ENCODE results near the gene OCA2.
"Not testable (repeated sequence)": the region's sequence is repeated elsewhere in the genome, so short reads cannot be mapped to it uniquely, and the experiment has no call there.

OCA2 gene

GRCh38 chr15:28098766-28099554 is at the start of gene OCA2:
Gene OCA2, minus strand, starts transcription at chr15:28099315. Its CDS starts 17,441 bp downstream, at chr15:28081874.
- Histone ChIP-seq H3F3A (ENCODE audit: insufficient read depth) (no peaks in the 10 kb centered on the region), H3K4me2 (ENCODE audit: low read depth, low read length, poor library complexity, severe bottlenecking) (no peak within 1 kb of the TSS), H4K20me1 (ENCODE audit: low read depth, low read length) (no peaks in the 10 kb centered on the region), H2AFZ (ENCODE audit: low read depth, low read length, severe bottlenecking) (no peak within 1 kb of the TSS), H3K9me3 (ENCODE audit: insufficient read depth, low read length) (no peaks in the 10 kb centered on the region), H3K27ac (ENCODE audit: low read depth, low read length) (no peak within 1 kb of the TSS), H3K4me3 (ENCODE audit: insufficient read depth, low read length, poor library complexity, severe bottlenecking) (no peak within 1 kb of the TSS), H3K36me3 (ENCODE audit: low read length) (no peaks in the 10 kb centered on the region), H3K79me2 (ENCODE audit: insufficient read depth, low read length) (no peaks in the 10 kb centered on the region), H3K9me2 (replicated peaks; ENCODE audit: insufficient read depth, low read length) (no peaks in the 10 kb centered on the region), H3K27me3 (ENCODE audit: low read length) (no peaks in the 10 kb centered on the region), H3K9ac (ENCODE audit: low read length) (no peak within 1 kb of the TSS)
- TF ChIP-seq EZH2phosphoT487 (conservative IDR thresholded peaks at IDR 0.05; ENCODE audit: low read length) (no peak), CTCF (IDR thresholded peaks at IDR 0.05; ENCODE audit: insufficient read depth, low read length, poor library complexity, severe bottlenecking) (no peak)

GRCh38 chr15:28147801-28148200 is 48.7 kb upstream of the OCA2 start:
- no peak overlapping the region for H3K4me2 ChIP-seq (ENCODE audit: low read depth, low read length, poor library complexity, severe bottlenecking)
- no peaks in the 10 kb centered on the region for H3K9me3 ChIP-seq (ENCODE audit: insufficient read depth, low read length)
- H3F3A ChIP-seq (ENCODE audit: insufficient read depth), result no peaks in the 10 kb centered on the region
- no peak overlapping the region for H2AFZ ChIP-seq (ENCODE audit: low read depth, low read length, severe bottlenecking)
- H3K4me3 ChIP-seq (ENCODE audit: insufficient read depth, low read length, poor library complexity, severe bottlenecking), result no peak overlapping the region
- H4K20me1 ChIP-seq (ENCODE audit: low read depth, low read length), result no peaks in the 10 kb centered on the region
- TF ChIP-seq EZH2phosphoT487 (conservative IDR thresholded peaks at IDR 0.05; ENCODE audit: low read length) (no peak), CTCF (IDR thresholded peaks at IDR 0.05; ENCODE audit: insufficient read depth, low read length, poor library complexity, severe bottlenecking) (no peak)
- H3K79me2 ChIP-seq (ENCODE audit: insufficient read depth, low read length), result peaks cover 13% of the 10 kb centered on the region
- no peak overlapping the region for H3K9ac ChIP-seq (ENCODE audit: low read length)
- no peaks in the 10 kb centered on the region for H3K9me2 ChIP-seq (replicated peaks; ENCODE audit: insufficient read depth, low read length)
- no peak overlapping the region for H3K27ac ChIP-seq (ENCODE audit: low read depth, low read length)
- H3K27me3 ChIP-seq (ENCODE audit: low read length), result no peaks in the 10 kb centered on the region
- no peaks in the 10 kb centered on the region for H3K36me3 ChIP-seq (ENCODE audit: low read length)

GRCh38 chr15:28145419-28145818 is 46.3 kb upstream of the OCA2 start:
- H3K27me3 ChIP-seq (ENCODE audit: low read length); H3K9ac ChIP-seq (ENCODE audit: low read length); H4K20me1 ChIP-seq (ENCODE audit: low read depth, low read length); H3K9me2 ChIP-seq (replicated peaks; ENCODE audit: insufficient read depth, low read length); H2AFZ ChIP-seq (ENCODE audit: low read depth, low read length, severe bottlenecking); H3K27ac ChIP-seq (ENCODE audit: low read depth, low read length); H3K4me3 ChIP-seq (ENCODE audit: insufficient read depth, low read length, poor library complexity, severe bottlenecking); H3K36me3 ChIP-seq (ENCODE audit: low read length); H3F3A ChIP-seq (ENCODE audit: insufficient read depth); H3K4me2 ChIP-seq (ENCODE audit: low read depth, low read length, poor library complexity, severe bottlenecking); H3K9me3 ChIP-seq (ENCODE audit: insufficient read depth, low read length): not testable (repeated sequence)
- H3K79me2 ChIP-seq (ENCODE audit: insufficient read depth, low read length), result peaks cover 13% of the 10 kb centered on the region

- H2AFZ ChIP-seq (ENCODE audit: low read depth, low read length, severe bottlenecking), result no peak overlapping the region
Measured at GRCh38 chr15:28140062-28140461, 40.9 kb upstream of the OCA2 start.

GRCh38 chr15:28137408-28138039 is 38.4 kb upstream of the OCA2 start:
- H3K9me3 ChIP-seq (ENCODE audit: insufficient read depth, low read length); H3K4me3 ChIP-seq (ENCODE audit: insufficient read depth, low read length, poor library complexity, severe bottlenecking); H3K79me2 ChIP-seq (ENCODE audit: insufficient read depth, low read length); H3K9me2 ChIP-seq (replicated peaks; ENCODE audit: insufficient read depth, low read length); H2AFZ ChIP-seq (ENCODE audit: low read depth, low read length, severe bottlenecking); H3K9ac ChIP-seq (ENCODE audit: low read length); H3K4me2 ChIP-seq (ENCODE audit: low read depth, low read length, poor library complexity, severe bottlenecking); H4K20me1 ChIP-seq (ENCODE audit: low read depth, low read length); H3K27ac ChIP-seq (ENCODE audit: low read depth, low read length); H3F3A ChIP-seq (ENCODE audit: insufficient read depth); H3K36me3 ChIP-seq (ENCODE audit: low read length); H3K27me3 ChIP-seq (ENCODE audit: low read length): not testable (repeated sequence)

More at GRCh38 chr15:28140062-28140461, 40.9 kb upstream of the OCA2 start:
- Histone ChIP-seq H3K9me3 (ENCODE audit: insufficient read depth, low read length) (no peaks in the 10 kb centered on the region), H3K9me2 (replicated peaks; ENCODE audit: insufficient read depth, low read length) (no peaks in the 10 kb centered on the region), H3F3A (ENCODE audit: insufficient read depth) (no peaks in the 10 kb centered on the region), H3K27ac (ENCODE audit: low read depth, low read length) (no peak overlapping the region), H3K9ac (ENCODE audit: low read length) (no peak overlapping the region), H3K27me3 (ENCODE audit: low read length) (no peaks in the 10 kb centered on the region), H3K79me2 (ENCODE audit: insufficient read depth, low read length) (no peaks in the 10 kb centered on the region), H3K36me3 (ENCODE audit: low read length) (no peaks in the 10 kb centered on the region), H3K4me2 (ENCODE audit: low read depth, low read length, poor library complexity, severe bottlenecking) (no peak overlapping the region), H4K20me1 (ENCODE audit: low read depth, low read length) (no peaks in the 10 kb centered on the region), H3K4me3 (ENCODE audit: insufficient read depth, low read length, poor library complexity, severe bottlenecking) (no peak overlapping the region)
- TF ChIP-seq CTCF (IDR thresholded peaks at IDR 0.05; ENCODE audit: insufficient read depth, low read length, poor library complexity, severe bottlenecking), result no peak
- no peak for TF ChIP-seq EZH2phosphoT487 (conservative IDR thresholded peaks at IDR 0.05; ENCODE audit: low read length)
